Measurements from ENCODE around the gene UTS2B.

- TF ChIP-seq CTCF (conservative IDR thresholded peaks at IDR 0.05; ENCODE audit: low read depth, low read length): no peak
- TF ChIP-seq EZH2 (IDR thresholded peaks at IDR 0.05; ENCODE audit: borderline replicate concordance, low read depth, low read length, poor library complexity, severe bottlenecking): no peak
These were observed 46.9 kb downstream of the UTS2B start for GRCh38 chr3:191283400-191283799.

Measured in A673 (cell line).